Measurements from ENCODE around the gene STXBP1.

STXBP1 gene

GRCh38 chr9:127735530-127736185 is 123.6 kb downstream of the STXBP1 start:
- no peak for DNase-seq (ENCODE audit: low spot score)

- DNase-seq (ENCODE audit: low spot score): no peak
Measured at GRCh38 chr9:127738666-127739065, 126.6 kb downstream of the STXBP1 start.

- no peak for DNase-seq (ENCODE audit: low spot score)
Measured at GRCh38 chr9:127739614-127740330, 127.7 kb downstream of the STXBP1 start.

- DNase-seq (ENCODE audit: low spot score): no peak
Measured at GRCh38 chr9:127741831-127742434, 129.9 kb downstream of the STXBP1 start.
